Activated naive CD4-positive, alpha-beta T cell treated with Interleukin-2 at 50 U/mL for 16 hours (primary cell): ENCODE measurements around the gene CAPN11.

Experiments used
- DNase-seq: peaks from one replicate; pipeline ENCODE4 v3.0.0-alpha.2; 2020

CAPN11 gene

DNA sequence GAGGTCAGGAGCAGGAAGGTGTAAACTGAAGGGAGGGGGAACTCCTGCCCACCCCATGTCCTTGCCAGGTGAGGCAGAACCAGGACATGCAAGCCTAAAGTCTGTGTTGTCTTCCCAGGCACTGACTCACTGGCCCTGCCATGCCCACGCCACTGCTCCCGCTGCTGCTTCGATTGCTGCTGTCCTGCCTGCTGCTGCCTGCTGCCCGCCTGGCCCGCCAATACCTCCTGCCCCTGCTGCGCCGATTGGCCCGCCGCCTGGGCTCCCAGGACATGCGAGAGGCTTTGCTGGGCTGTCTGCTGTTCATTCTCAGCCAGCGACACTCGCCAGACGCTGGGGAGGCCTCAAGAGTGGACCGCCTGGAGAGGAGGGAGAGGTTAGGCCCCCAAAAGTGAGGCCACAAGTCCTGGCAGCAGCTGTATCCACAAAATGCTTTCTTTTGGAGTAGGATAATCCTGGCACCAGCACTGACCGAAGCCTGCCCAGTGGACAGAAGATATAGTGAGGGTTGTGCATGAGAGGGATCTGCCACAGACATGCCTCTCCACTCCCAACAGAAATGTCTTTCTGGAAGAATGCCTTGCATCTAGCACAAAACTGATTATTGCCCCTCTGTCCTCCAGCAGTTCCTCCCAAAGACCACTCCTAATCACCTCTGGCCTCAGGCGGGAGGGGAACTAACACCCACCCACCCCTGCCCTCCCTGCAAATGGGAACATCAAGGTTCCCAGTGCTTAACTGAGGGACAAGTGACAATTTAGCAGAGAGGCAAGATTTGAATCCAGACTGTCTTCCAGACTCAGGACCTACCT lies 58.9 kb downstream of the CAPN11 start:
- no peak for DNase-seq

GRCh38 chr6:44219053-44219814 lies 60.6 kb downstream of the CAPN11 start:
- peak; percentile 20 for DNase-seq

DNA sequence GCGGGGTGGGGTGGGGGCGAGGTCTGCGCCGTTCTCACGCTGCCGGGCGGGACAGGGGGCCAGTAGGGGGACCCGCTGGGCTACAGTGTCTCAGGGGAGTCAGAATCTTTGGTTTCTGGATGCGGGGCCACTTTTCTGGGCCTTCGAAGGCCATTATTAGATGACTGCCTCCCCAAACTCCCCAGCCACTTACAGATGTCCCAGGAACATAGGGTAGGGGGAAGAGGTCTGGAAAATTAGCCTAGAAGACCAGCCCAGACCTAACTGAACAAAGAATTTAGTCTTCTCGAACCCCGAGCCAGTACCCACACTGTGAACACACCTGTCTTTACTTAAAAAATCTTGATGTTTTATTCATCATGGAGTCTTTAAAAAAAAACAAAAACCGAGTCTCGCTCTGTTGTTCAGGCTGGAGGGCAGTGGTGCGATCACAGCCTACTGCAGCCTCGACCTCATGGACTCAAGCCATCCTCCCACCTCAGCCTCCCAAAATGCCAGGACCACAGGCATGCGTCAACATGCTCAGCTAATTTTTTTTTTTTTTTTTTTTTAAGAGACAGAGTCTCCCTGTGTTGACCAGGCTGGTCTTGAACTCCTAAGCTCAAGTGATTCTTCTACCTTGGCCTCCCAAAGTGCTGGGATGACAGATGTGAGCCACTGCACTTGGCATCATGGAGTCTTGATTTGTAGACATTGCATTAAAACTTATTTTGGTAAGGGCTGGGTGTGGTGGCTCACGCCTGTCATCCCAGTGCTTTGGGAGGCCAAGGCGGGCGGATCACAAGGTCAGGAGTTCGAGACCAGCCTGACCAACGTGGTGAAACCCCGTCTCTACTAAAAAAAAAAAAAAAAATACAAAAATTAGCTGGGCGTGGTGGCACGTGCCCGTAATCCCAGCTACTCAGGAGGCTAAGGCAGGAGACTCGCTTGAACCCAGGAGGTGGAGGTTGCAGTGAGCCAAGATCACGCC lies 61.5 kb downstream of the CAPN11 start:
- no peak for DNase-seq

DNA sequence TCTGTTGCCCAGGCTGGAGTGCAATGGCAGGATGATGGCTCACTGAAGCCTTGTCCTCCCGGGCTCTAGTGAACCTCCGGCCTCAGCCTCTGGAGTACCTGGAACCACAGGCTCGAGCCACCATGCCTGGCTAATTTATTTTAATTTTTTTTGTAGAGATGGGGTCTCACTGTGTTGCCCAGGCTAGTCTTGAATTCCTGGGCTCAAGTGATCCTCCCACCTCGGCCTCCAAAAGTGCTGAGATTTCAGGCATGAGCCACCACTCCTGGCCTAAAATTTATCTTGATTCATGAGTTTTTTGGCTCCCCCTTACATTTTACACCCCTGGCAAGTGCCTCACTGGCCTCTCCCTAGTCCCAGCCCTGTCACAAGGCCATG lies 62.3 kb downstream of the CAPN11 start:
- DNase-seq = no peak

- peak; percentile 76 for DNase-seq
Measured at GRCh38 chr6:44221291-44221960, 62.8 kb downstream of the CAPN11 start.

DNA sequence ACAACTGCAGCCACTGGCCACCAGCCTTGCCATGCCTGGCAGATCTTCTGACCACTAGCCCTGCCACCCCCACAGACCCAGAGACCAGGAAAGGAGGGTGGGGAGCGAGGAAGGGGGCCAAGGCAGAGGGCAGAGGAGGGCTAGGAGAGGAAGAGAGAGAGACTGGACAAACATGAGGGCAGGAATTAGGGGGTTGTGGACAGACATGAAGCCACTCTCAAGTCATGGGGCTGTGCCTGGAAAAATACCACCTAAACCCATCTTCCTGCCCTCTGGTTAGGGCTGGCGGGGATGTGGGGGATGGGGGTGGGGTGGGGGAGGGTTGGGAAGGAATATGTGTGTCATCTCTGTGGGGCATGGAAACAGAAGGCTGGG lies 63.3 kb downstream of the CAPN11 start:
- DNase-seq = no peak

- DNase-seq = peak; percentile 19
Measured at GRCh38 chr6:44222486-44223318, 64.1 kb downstream of the CAPN11 start.

- DNase-seq = peak; percentile 85
Measured at GRCh38 chr6:44223319-44224028, 64.9 kb downstream of the CAPN11 start, which contains the start of gene SLC29A1. Gene SLC29A1, plus strand, starts transcription at chr6:44223595. Its CDS starts 3,719 bp downstream, at chr6:44227314.

GRCh38 chr6:44224029-44224964 lies 65.7 kb downstream of the CAPN11 start:
- DNase-seq = peak; percentile 17

GRCh38 chr6:44224965-44225305 lies 66.3 kb downstream of the CAPN11 start:
- no peak for DNase-seq

- DNase-seq = no peak
Measured at GRCh38 chr6:44225579-44226325, 67.1 kb downstream of the CAPN11 start.

DNA sequence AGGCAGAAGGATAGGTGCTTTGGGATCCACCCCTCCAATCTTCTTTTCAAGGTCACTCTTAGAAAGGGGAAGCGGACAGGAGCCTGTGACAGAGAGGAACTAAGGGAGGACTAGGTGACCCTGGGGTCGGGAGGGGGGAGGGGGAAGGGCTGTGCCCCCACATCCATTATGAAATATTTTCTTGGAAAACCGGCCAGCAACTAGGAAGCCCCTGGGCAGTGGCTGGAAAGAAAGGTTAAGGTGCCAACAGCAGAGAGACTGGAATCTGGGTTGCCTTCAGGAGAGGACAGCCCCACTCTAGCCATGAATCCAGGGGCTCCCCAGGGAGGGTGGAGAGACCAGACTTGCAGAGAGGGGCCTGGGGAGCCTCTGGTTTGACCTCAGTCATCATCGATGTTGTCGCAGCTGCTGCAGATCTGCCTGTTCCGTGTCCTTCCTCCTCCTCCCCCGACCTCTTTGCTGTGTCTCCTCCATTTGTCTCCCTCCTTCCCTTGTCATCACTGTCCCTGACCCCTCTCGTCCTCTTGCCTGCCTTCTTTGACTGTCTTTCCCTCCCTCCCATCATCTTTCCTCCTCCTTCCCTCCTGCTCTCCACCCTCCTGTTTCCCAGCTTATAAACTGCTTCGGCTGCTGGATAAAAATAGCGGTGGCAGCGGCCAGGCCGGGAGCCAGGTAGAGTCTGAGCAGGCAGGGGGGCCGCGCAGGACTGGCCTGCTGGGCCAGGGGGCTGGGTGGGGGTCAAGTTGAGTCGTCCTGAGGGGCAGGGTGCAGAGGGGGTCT lies 67.9 kb downstream of the CAPN11 start:
- no peak for DNase-seq

DNA sequence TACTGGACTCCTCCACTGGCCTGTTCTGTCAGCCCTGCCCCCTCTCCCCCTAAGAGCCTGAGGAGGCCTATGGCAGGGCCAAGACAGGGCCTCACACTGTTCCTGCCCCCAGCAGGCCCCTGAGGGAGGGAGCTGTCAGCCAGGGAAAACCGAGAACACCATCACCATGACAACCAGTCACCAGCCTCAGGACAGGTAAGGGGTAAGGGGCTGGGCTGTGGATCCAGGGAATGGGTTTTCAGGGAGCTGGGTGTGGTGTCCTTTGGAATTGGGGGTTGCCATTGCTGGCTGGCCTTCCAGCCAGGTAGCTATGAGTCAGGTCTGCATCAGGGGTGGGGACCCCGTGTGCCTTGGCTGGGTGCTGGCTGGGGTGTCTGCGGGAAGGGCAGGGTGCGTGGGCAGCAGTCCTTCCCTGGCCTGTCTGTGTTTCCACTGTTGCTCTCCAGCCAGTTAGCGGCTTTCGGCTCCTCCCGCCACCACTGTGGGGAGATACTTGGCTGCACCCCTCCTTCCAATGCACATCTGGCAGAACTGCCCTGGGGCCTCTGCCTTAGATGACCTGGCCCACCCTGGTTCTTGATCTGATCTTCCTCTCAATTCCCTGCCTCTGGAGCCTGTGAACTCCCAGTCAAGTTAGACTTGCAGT lies 68.7 kb downstream of the CAPN11 start:
- DNase-seq = no peak

DNA sequence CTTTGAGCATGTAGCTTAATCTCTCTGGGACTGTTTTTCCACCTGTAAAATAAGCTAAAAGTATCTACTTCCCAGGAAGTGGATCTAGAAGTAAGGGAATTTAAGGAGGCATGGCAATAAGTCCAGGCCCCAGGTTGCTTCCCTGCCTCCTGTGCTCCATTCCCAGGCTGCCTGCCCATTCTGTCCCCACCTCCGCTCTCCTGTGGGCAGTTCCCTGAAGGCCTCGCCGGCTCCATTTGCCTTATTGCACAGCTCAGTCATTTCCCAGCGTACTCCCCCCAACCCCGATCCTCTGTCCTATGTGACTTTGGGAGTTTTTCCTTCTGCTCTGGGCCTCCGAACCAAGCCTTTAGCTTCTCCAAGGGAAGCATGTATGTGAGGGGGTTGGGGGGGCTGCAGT lies 69.4 kb downstream of the CAPN11 start:
- DNase-seq = no peak

- no peak for DNase-seq
Measured at GRCh38 chr6:44228433-44228832, 69.8 kb downstream of the CAPN11 start.

GRCh38 chr6:44228836-44229235 lies 70.2 kb downstream of the CAPN11 start:
- DNase-seq = no peak

DNA sequence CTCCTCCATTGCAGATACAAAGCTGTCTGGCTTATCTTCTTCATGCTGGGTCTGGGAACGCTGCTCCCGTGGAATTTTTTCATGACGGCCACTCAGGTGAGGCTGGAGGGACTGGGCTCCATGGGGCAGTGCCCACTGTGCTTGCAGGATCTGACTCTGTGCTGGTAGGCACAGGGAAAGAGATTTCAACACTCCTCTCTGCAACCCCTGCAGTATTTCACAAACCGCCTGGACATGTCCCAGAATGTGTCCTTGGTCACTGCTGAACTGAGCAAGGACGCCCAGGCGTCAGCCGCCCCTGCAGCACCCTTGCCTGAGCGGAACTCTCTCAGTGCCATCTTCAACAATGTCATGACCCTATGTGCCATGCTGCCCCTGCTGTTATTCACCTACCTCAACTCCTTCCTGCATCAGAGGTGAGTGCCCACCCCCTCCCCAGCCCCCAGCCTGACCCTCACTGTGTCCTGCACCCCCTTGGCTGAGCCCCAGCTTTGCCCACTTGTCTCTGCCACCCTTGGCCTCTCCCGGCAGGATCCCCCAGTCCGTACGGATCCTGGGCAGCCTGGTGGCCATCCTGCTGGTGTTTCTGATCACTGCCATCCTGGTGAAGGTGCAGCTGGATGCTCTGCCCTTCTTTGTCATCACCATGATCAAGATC lies 70.9 kb downstream of the CAPN11 start:
- DNase-seq = no peak
